K562 (cell line): ENCODE measurements around the gene EDARADD. TPM values are rescaled to one million over a fixed set of nuclear protein-coding genes. Genes with fewer than 3 reads are reported as not detected.

Source experiments
- ATAC-seq: fragments of 200-7000 bp; cut with Tn5 transposase; 3 replicates; pipeline ENCODE4 v1.9.1; 2020; ENCODE audit warnings: moderate library complexity
- BruUV-seq: library from RNA; stranded (reverse); fragments of 400-500 nt; replicated peaks from 2 replicates; lab custom pipeline; 2021; lab: Mats Ljungman, UMichigan
- CTCF ChIA-PET: fragments of 300-600 bp; formaldehyde crosslinking; extraction: SDS; loops from one replicate; lab custom pipeline; 2021; ENCODE audit warnings: low intra/inter-chr PET ratio; lab: Yijun Ruan, JAX
- POLR2A ChIA-PET: fragments of 300-600, 350-650 bp; sonication (Branson Sonifier 250); formaldehyde crosslinking; extraction: SDS; loops from one replicate; lab custom pipeline; 2021; ENCODE audit warnings: antibody characterized with exemption, inconsistent platforms; lab: Yijun Ruan, JAX
- DNase-seq, 4 experiments: peaks; one replicate each; pipeline versions ENCODE4 v3.0.0 to v3.0.0-alpha.2; 2011 to 2018; ENCODE audit warnings: low spot score in 3 of 4, mixed read lengths in 3 of 4; ENCODE audit errors: extremely low read depth in 1 of 4
- FAIRE-seq: peaks from 2 replicates; lab custom pipeline; 2011; peaks lifted over from hg19 to GRCh38; lab: Jason Lieb, UNC
- H2AFZ ChIP-seq: 2 replicates; pipeline ENCODE4 v1.6.0; 2011; ENCODE audit warnings: low read depth, low read length, control low read depth, inconsistent platforms
- H3K27ac ChIP-seq: fragments of 200-600 bp; 3 replicates; pipeline ENCODE4 v1.8.0; 2011; ENCODE audit warnings: low read depth, mild to moderate bottlenecking, control low read depth, inconsistent platforms, low read length, moderate library complexity, mixed read lengths; ENCODE audit errors: extremely low read depth
- H3K27me3 ChIP-seq, 2 experiments: fragments of 300-600 bp in 1 of 2; 2 replicates in 1 of 2; 3 replicates in 1 of 2; pipeline versions ENCODE4 v1.6.0 to v1.8.0; 2011; ENCODE audit warnings: inconsistent platforms in 2 of 2, low read length in 2 of 2, mild to moderate bottlenecking in 1 of 2, mixed read lengths in 1 of 2, moderate library complexity in 1 of 2; ENCODE audit not compliant: control insufficient read depth in 2 of 2, insufficient read depth in 2 of 2
- H3K36me3 ChIP-seq: fragments of 300-600 bp; 3 replicates; pipeline ENCODE4 v1.8.0; 2011; ENCODE audit warnings: mild to moderate bottlenecking, low read length, inconsistent platforms; ENCODE audit not compliant: control insufficient read depth, insufficient read depth
- H3K4me1 ChIP-seq, 2 experiments: fragments of 200-600 bp in 1 of 2; replicated peaks in 1 of 2; 2 replicates in 1 of 2; 3 replicates in 1 of 2; pipeline versions ENCODE4 v1.5.1 to v1.8.0; 2011; ENCODE audit warnings: inconsistent platforms in 2 of 2, low read length in 2 of 2, mild to moderate bottlenecking in 1 of 2, mixed read lengths in 1 of 2, moderate library complexity in 1 of 2; ENCODE audit not compliant: control insufficient read depth in 2 of 2, insufficient read depth in 2 of 2
- H3K4me2 ChIP-seq: 2 replicates; pipeline ENCODE4 v1.6.1; 2011; ENCODE audit warnings: low read length, control low read depth, inconsistent platforms, mixed read lengths; ENCODE audit not compliant: insufficient read depth
- H3K4me3 ChIP-seq: fragments of 200-600 bp; sonication (generic), shearing (Covaris generic); 2 replicates; pipeline ENCODE4 v1.5.1; 2016; ENCODE audit warnings: control low read depth, inconsistent platforms
- H3K79me2 ChIP-seq: fragments of 200-600 bp; 3 replicates; pipeline ENCODE4 v1.8.0; 2011; ENCODE audit warnings: low read length, inconsistent platforms; ENCODE audit not compliant: control insufficient read depth, insufficient read depth
- H3K9ac ChIP-seq, 2 experiments: 2 replicates each; pipeline versions ENCODE4 v1.6.0 to v1.6.1; 2011; ENCODE audit warnings: low read depth in 2 of 2, low read length in 2 of 2, control low read depth in 1 of 2, inconsistent platforms in 1 of 2, mild to moderate bottlenecking in 1 of 2, mixed read lengths in 1 of 2; ENCODE audit not compliant: insufficient read depth in 1 of 2
- H3K9me1 ChIP-seq: one replicate; pipeline ENCODE4 v1.6.0; 2011; ENCODE audit warnings: inconsistent platforms, mild to moderate bottlenecking, low read length, moderate library complexity; ENCODE audit not compliant: control insufficient read depth, insufficient read depth
- H3K9me3 ChIP-seq: replicated peaks from 2 replicates; pipeline ENCODE4 v1.5.1; 2011; ENCODE audit warnings: low read depth, low read length, inconsistent platforms; ENCODE audit not compliant: control insufficient read depth, insufficient read depth
- H4K20me1 ChIP-seq: replicated peaks from 2 replicates; pipeline ENCODE4 v1.6.1; 2011; ENCODE audit warnings: low read length, inconsistent platforms, mixed read lengths; ENCODE audit not compliant: control insufficient read depth, insufficient read depth
- ASH1L ChIP-seq: fragments of 450-650 bp; IDR thresholded peaks from 2 replicates; pipeline ENCODE4 v1.6.1; 2018; ENCODE audit warnings: borderline replicate concordance, mild to moderate bottlenecking, low read depth; ENCODE audit not compliant: partially characterized antibody
- C11orf30 ChIP-seq: fragments of 450-650 bp; IDR thresholded peaks from 2 replicates; pipeline ENCODE4 v1.6.1; 2016; ENCODE audit warnings: low read depth, mild to moderate bottlenecking
- CBX1 ChIP-seq: sonication (generic); IDR thresholded peaks from 2 replicates; pipeline ENCODE4 v1.6.1; 2016; ENCODE audit warnings: antibody characterized with exemption, low read depth, mild to moderate bottlenecking
- MCM2 ChIP-seq: fragments of 450-650 bp; IDR thresholded peaks from 2 replicates; pipeline ENCODE4 v1.6.1; 2017; ENCODE audit warnings: low read depth, mild to moderate bottlenecking
- NBN ChIP-seq: fragments of 450-650 bp; IDR thresholded peaks from 2 replicates; pipeline ENCODE4 v1.6.1; 2016; ENCODE audit warnings: low read depth, mild to moderate bottlenecking
- NFXL1 ChIP-seq: fragments of 450-650 bp; formaldehyde crosslinking; IDR thresholded peaks from 2 replicates; pipeline ENCODE4 v1.4.0; 2021; ENCODE audit warnings: mild to moderate bottlenecking
- RHOXF2B ChIP-seq: fragments of 250-450 bp; sonication (Bioruptor Pico); conservative IDR thresholded peaks from 2 replicates; pipeline ENCODE4 v1.5.1; 2021
- ZNF316 ChIP-seq: fragments of 450-650 bp; IDR thresholded peaks from 2 replicates; pipeline ENCODE4 v1.6.1; 2016
- ZNF644 ChIP-seq: fragments of 200-800 bp; sonication (Bioruptor generic); IDR thresholded peaks from 2 replicates; pipeline ENCODE4 v1.6.1; 2016; ENCODE audit warnings: low read depth, missing genetic modification characterization, missing compliant biosample characterization
- ZNF75A ChIP-seq: fragments of 450-650 bp; formaldehyde crosslinking; IDR thresholded peaks from 2 replicates; pipeline ENCODE4 v1.4.0; 2020; ENCODE audit warnings: mild to moderate bottlenecking
- WGBS: fragments of 100-300 bp; shearing (Covaris generic); methylation state at CpG from one replicate; pipeline ENCODE4 v1.1.6; 2016; ENCODE audit warnings: low coverage, mixed read lengths; ENCODE audit not compliant: insufficient coverage; ENCODE audit errors: missing lambda C conversion rate; 5-methylcytosine and 5-hydroxymethylcytosine counted together
- in situ Hi-C: fragments of 300-500 bp; cut with MboI; formaldehyde crosslinking; loops from 4 replicates; pipeline ENCODE4 v1.15.0; 2018; ENCODE audit warnings: inconsistent platforms, mixed read lengths
- intact Hi-C: fragments of 100-400 bp; cut with micrococcal nuclease; formaldehyde crosslinking; loops from 2 replicates; pipeline ENCODE4 v1.14.2; 2022
- polyA plus RNA-seq, 8 experiments: library from polyadenylated mRNA; depleted of rRNA in 4 of 8; stranded (reverse) in 5 of 8; unstranded in 3 of 8; fragments of >200 nt; fragmentation: Nextera tagmentation in 2 of 8; fragmentation: Illumina TruSeq in 1 of 8; extraction: Ambion mirVana in 2 of 8; extraction: Trizol in 1 of 8; gene quantifications; 2 replicates each; pipeline versions ENCODE4 v1.2.1 to v1.2.3, GENCODE V29; 2011 to 2014; ENCODE audit warnings: inconsistent platforms in 1 of 8, missing spikeins in 1 of 8
- total RNA-seq, 7 experiments: library from RNA; depleted of rRNA in 6 of 7; stranded (reverse); fragments of >200 nt in 6 of 7; fragmentation: Illumina TruSeq in 2 of 7; extraction: Trizol in 2 of 7; gene quantifications; 2 replicates each; pipeline versions ENCODE4 v1.2.1 to v1.2.3, GENCODE V29; 2011 to 2021; ENCODE audit warnings: low replicate concordance in 1 of 7
- TF ChIP-seq, protein P1 (sequence below): fragments of 450-650 bp; IDR thresholded peaks from 2 replicates; pipeline ENCODE4 v1.6.1; 2016
- TF ChIP-seq, protein P2 (sequence below), 2 experiments: fragments of 450-650 bp; IDR thresholded peaks; 2 replicates each; pipeline ENCODE4 v1.6.1; 2016

EDARADD gene
- total and polyA plus RNA-seq, 9 of the 15 experiments (the other 6 are each of a cell fraction or from before 2014, with no cell fraction given) = 0.46 to 32.4 (median 20.6) TPM

DNA sequence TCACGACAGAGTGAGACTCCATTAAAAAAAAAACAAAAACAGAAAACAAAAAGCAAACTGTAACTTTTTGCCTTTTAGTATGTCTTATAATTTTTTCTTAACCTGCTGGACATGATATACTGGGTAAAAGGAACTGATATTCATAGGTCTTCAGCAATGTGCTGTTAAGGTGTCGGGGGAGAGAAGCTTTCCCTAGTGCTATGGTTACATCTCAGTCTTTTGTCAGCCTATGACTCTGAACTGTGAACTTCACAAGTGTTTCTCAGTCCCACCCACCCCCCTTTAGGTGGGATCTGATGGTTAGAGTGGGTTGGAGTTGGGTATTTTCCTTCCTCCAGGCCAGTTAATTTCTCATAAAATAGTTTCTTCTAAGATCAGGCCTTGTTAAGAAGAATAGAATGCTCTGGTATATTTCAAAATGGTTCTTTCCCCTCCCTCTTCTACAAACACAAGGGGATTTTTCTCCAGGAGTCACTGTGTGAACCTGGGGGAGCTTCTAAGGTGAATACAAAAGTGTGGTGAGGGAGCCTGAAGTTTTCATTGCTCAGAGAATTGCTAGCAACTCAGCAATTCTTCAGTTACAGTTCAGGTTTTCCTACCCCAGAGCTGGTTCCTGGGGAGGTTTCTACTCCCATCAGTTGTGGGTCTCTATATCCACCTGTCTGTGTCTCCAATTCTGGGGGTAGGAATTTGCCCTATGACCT lies 16.1 kb upstream of the EDARADD start:
- H4K20me1 ChIP-seq = no peaks in the 10 kb centered on the region

DNA sequence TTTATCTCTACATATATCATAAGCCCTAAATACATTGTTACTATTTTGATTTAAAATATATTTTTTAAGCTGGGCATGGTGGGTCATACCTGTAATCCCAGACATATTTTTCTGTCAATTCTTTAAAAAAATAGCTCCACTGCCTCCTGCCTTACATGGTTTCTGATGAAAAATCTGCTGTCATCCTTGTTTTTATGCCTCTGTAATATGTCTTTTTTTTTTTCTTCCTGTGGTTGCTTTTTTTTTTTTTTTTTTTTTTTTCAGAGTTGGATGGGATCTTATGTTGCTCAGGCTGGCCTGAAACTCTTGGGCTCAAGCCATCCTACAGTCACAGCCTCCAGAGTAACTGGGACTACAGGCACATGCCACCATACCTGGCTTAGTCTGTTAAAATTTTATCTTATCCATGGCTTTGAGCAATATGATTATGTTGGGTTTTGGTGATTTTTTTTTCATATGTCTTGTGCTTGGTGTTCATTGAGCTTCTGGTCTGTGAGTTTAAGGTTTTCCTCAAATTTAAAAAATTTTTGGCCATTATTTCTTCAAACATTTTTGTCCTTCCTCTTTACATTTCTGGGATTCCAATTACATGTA lies 12.4 kb upstream of the EDARADD start:
- DNase-seq (no peak), ATAC-seq (no peak; the same call in 2 of the 3 replicates), FAIRE-seq (no peak)
- H3K79me2 ChIP-seq = no peaks in the 10 kb centered on the region
- no peak overlapping the region for H3K27ac ChIP-seq
- no peaks in the 10 kb centered on the region for H3K27me3 ChIP-seq
- intact Hi-C loops = no loop called here
- no peak overlapping the region for H3K9ac ChIP-seq
- no TSS peak for BruUV-seq
- in situ Hi-C loops = no loop called here
- no peak overlapping the region for H3K4me3 ChIP-seq
- H3K9me3 ChIP-seq = peaks cover 11% of the 10 kb centered on the region
- H3K4me1 ChIP-seq = no peaks in the 10 kb centered on the region
- H4K20me1 ChIP-seq = no peaks in the 10 kb centered on the region
- ChIA-PET CTCF (interaction anchor here (0.6 kb wide), 1 partner anchor 222 kb away, joined by 3 read pairs; no protein-coding TSS in a partner anchor), POLR2A (interaction anchor here (0.8 to 1.7 kb wide), 7 partner anchors 8 to 71 kb away, joined by 3 to 7 read pairs (median 4); partner anchors contain the start of gene EDARADD)
- H3K36me3 ChIP-seq = no peaks in the 10 kb centered on the region
- no peaks in the 10 kb centered on the region for H3K9me1 ChIP-seq
- no peak overlapping the region for H3K4me2 ChIP-seq
- H2AFZ ChIP-seq = no peak overlapping the region
- TF ChIP-seq ZNF644 (tag) (no peak), NFXL1 (CRISPR knock-in tag) (no peak), CBX1 (peak; percentile 94), ZNF75A (CRISPR knock-in tag) (no peak), MCM2 (no peak), NBN (peak; percentile 64; the same call in 1 of the 2 replicates)
- TF ChIP-seq, protein P1, sequence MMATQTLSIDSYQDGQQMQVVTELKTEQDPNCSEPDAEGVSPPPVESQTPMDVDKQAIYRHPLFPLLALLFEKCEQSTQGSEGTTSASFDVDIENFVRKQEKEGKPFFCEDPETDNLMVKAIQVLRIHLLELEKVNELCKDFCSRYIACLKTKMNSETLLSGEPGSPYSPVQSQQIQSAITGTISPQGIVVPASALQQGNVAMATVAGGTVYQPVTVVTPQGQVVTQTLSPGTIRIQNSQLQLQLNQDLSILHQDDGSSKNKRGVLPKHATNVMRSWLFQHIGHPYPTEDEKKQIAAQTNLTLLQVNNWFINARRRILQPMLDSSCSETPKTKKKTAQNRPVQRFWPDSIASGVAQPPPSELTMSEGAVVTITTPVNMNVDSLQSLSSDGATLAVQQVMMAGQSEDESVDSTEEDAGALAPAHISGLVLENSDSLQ = 0 out of 2 replicates have a peak, but pooled peaks have one; percentile 17
- TF ChIP-seq, protein P2, sequence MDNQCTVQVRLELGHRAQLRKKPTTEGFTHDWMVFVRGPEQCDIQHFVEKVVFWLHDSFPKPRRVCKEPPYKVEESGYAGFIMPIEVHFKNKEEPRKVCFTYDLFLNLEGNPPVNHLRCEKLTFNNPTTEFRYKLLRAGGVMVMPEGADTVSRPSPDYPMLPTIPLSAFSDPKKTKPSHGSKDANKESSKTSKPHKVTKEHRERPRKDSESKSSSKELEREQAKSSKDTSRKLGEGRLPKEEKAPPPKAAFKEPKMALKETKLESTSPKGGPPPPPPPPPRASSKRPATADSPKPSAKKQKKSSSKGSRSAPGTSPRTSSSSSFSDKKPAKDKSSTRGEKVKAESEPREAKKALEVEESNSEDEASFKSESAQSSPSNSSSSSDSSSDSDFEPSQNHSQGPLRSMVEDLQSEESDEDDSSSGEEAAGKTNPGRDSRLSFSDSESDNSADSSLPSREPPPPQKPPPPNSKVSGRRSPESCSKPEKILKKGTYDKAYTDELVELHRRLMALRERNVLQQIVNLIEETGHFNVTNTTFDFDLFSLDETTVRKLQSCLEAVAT (IDR thresholded peaks at IDR 0.05) = 0 out of 4 replicates have a peak, but pooled peaks of 1 of the 2 experiments have one; percentile 45

More for the DNA sequence above, 16.1 kb upstream of the EDARADD start:
- intact Hi-C loops = no loop called here
- Histone ChIP-seq H3K9ac (no peak overlapping the region), H3K27me3 (no peaks in the 10 kb centered on the region), H3K4me3 (no peak overlapping the region), H3K9me1 (no peaks in the 10 kb centered on the region), H3K27ac (no peak overlapping the region), H3K79me2 (no peaks in the 10 kb centered on the region), H2AFZ (peak overlapping the region; percentile 68)
- BruUV-seq = no TSS peak
- ATAC-seq (peak; percentile 35; the same call in 2 of the 3 replicates), DNase-seq (no peak)
- TF ChIP-seq C11orf30 = peak; percentile 12; the same call in 1 of the 2 replicates
- no peak for TF ChIP-seq RHOXF2B (CRISPR knock-in tag)
- TF ChIP-seq ASH1L = no peak
- 0 out of 2 replicates have a peak, but pooled peaks have one; percentile 22 for TF ChIP-seq ZNF316
- TF ChIP-seq, all 486 proteins: peak for 2
- in situ Hi-C loops = no loop called here
- no peaks in the 10 kb centered on the region for H3K4me1 ChIP-seq
- peaks cover 11% of the 10 kb centered on the region for H3K9me3 ChIP-seq
- WGBS = 66% methylated on average over 2 of the region's 2 CpGs
- no peak for FAIRE-seq
- POLR2A ChIA-PET = interaction anchor here (1.2 to 3.4 kb wide), 4 partner anchors 9 to 16 kb away, joined by 3 to 14 read pairs (median 3); partner anchors contain the start of gene EDARADD
- H3K36me3 ChIP-seq = no peaks in the 10 kb centered on the region
- CTCF ChIA-PET = no interaction called here
- H3K4me2 ChIP-seq = no peak overlapping the region
